ENCODE results near the gene EME2. TPM values are rescaled to one million over a fixed set of nuclear protein-coding genes. Genes with fewer than 3 reads are reported as not detected.

EME2 gene
- total RNA-seq, 2 donors from 2014 or later = 34.8 to 55.0 TPM

GRCh38 chr16:1740234-1740633 is 32.4 kb upstream of the EME2 start:
- no peak overlapping the region for H3K27ac Mint-ChIP-seq
- no peaks in the 10 kb centered on the region for H3K4me1 Mint-ChIP-seq (ENCODE audit: low read depth in 2 of 2)
- H3K27me3 Mint-ChIP-seq = no peaks in the 10 kb centered on the region
- ATAC-seq (peak in 1 of 2 donors; percentile 37), DNase-seq (ENCODE audit: low spot score) (no peak)
- no peaks in the 10 kb centered on the region for H3K9me3 Mint-ChIP-seq
- no peak overlapping the region for H3K4me3 Mint-ChIP-seq
- H3K36me3 Mint-ChIP-seq = no peaks in the 10 kb centered on the region

- ATAC-seq = no peak
- Mint-ChIP-seq H3K27ac (no peak overlapping the region), H3K9me3 (no peaks in the 10 kb centered on the region), H3K27me3 (no peaks in the 10 kb centered on the region), H3K4me3 (no peak overlapping the region), H3K36me3 (no peaks in the 10 kb centered on the region), H3K4me1 (ENCODE audit: low read depth in 2 of 2) (no peaks in the 10 kb centered on the region)
- DNase-seq (ENCODE audit: low spot score) = no peak
These were observed 31.7 kb upstream of the EME2 start for GRCh38 chr16:1740781-1741490.

GRCh38 chr16:1741553-1742165 is 31.0 kb upstream of the EME2 start:
- no peak for DNase-seq (ENCODE audit: low spot score)
- Mint-ChIP-seq H3K4me1 (ENCODE audit: low read depth in 2 of 2) (no peaks in the 10 kb centered on the region), H3K4me3 (no peak overlapping the region), H3K36me3 (no peaks in the 10 kb centered on the region), H3K27me3 (no peaks in the 10 kb centered on the region), H3K27ac (no peak overlapping the region), H3K9me3 (no peaks in the 10 kb centered on the region)
- peak in 1 of 2 donors; percentile 21 for ATAC-seq

GRCh38 chr16:1743376-1744337 is 29.0 kb upstream of the EME2 start:
- no peak overlapping the region for H3K4me3 Mint-ChIP-seq
- H3K27ac Mint-ChIP-seq = no peak overlapping the region
- DNase-seq (ENCODE audit: low spot score) (no peak), ATAC-seq (no peak)
- no peaks in the 10 kb centered on the region for H3K9me3 Mint-ChIP-seq
- no peaks in the 10 kb centered on the region for H3K27me3 Mint-ChIP-seq
- H3K4me1 Mint-ChIP-seq (ENCODE audit: low read depth in 2 of 2) = no peaks in the 10 kb centered on the region
- no peaks in the 10 kb centered on the region for H3K36me3 Mint-ChIP-seq

- Mint-ChIP-seq H3K4me3 (no peak overlapping the region), H3K4me1 (ENCODE audit: low read depth in 2 of 2) (no peaks in the 10 kb centered on the region), H3K27ac (no peak overlapping the region), H3K27me3 (no peaks in the 10 kb centered on the region), H3K36me3 (no peaks in the 10 kb centered on the region), H3K9me3 (no peaks in the 10 kb centered on the region)
- ATAC-seq = no peak
- DNase-seq (ENCODE audit: low spot score) = no peak
These were observed 28.2 kb upstream of the EME2 start for GRCh38 chr16:1744338-1744840.

GRCh38 chr16:1745181-1745899 is 27.3 kb upstream of the EME2 start:
- Mint-ChIP-seq H3K4me3 (no peak overlapping the region), H3K27ac (no peak overlapping the region), H3K36me3 (no peaks in the 10 kb centered on the region), H3K4me1 (ENCODE audit: low read depth in 2 of 2) (no peaks in the 10 kb centered on the region), H3K27me3 (no peaks in the 10 kb centered on the region), H3K9me3 (no peaks in the 10 kb centered on the region)
- ATAC-seq (no peak), DNase-seq (ENCODE audit: low spot score) (no peak)

- Mint-ChIP-seq H3K27ac (no peak overlapping the region), H3K4me3 (no peak overlapping the region), H3K4me1 (ENCODE audit: low read depth in 2 of 2) (no peaks in the 10 kb centered on the region), H3K27me3 (no peaks in the 10 kb centered on the region), H3K36me3 (no peaks in the 10 kb centered on the region), H3K9me3 (no peaks in the 10 kb centered on the region)
- ATAC-seq (no peak), DNase-seq (ENCODE audit: low spot score) (no peak)
These were observed 26.5 kb upstream of the EME2 start for GRCh38 chr16:1745900-1746692.

- Mint-ChIP-seq H3K9me3 (no peaks in the 10 kb centered on the region), H3K27me3 (no peaks in the 10 kb centered on the region), H3K4me1 (ENCODE audit: low read depth in 2 of 2) (no peaks in the 10 kb centered on the region), H3K4me3 (no peak overlapping the region), H3K27ac (no peak overlapping the region), H3K36me3 (no peaks in the 10 kb centered on the region)
- DNase-seq (ENCODE audit: low spot score) = no peak
- no peak for ATAC-seq
These were observed 25.9 kb upstream of the EME2 start for GRCh38 chr16:1746693-1747195.

GRCh38 chr16:1747934-1748333 is 24.7 kb upstream of the EME2 start:
- Mint-ChIP-seq H3K9me3 (no peaks in the 10 kb centered on the region), H3K4me1 (ENCODE audit: low read depth in 2 of 2) (no peaks in the 10 kb centered on the region), H3K27ac (no peak overlapping the region), H3K4me3 (no peak overlapping the region), H3K27me3 (no peaks in the 10 kb centered on the region), H3K36me3 (no peaks in the 10 kb centered on the region)
- ATAC-seq = no peak
- DNase-seq (ENCODE audit: low spot score) = no peak

- no peaks in the 10 kb centered on the region for H3K27me3 Mint-ChIP-seq
- no peak overlapping the region for H3K4me3 Mint-ChIP-seq
- H3K9me3 Mint-ChIP-seq = no peaks in the 10 kb centered on the region
- H3K4me1 Mint-ChIP-seq (ENCODE audit: low read depth in 2 of 2) = no peaks in the 10 kb centered on the region
- no peak overlapping the region for H3K27ac Mint-ChIP-seq
- DNase-seq (ENCODE audit: low spot score) (no peak), ATAC-seq (peak; percentile 18 to 43)
- H3K36me3 Mint-ChIP-seq = no peaks in the 10 kb centered on the region
These were observed 23.2 kb upstream of the EME2 start for GRCh38 chr16:1749152-1750117.

- Mint-ChIP-seq H3K27ac (no peak overlapping the region), H3K9me3 (no peaks in the 10 kb centered on the region), H3K36me3 (no peaks in the 10 kb centered on the region), H3K4me3 (no peak overlapping the region), H3K4me1 (ENCODE audit: low read depth in 2 of 2) (peaks cover 3 to 4% of the 10 kb centered on the region in 2 donors), H3K27me3 (no peaks in the 10 kb centered on the region)
- DNase-seq (ENCODE audit: low spot score) (no peak), ATAC-seq (no peak)
These were observed 20.7 kb upstream of the EME2 start for GRCh38 chr16:1751946-1752345.

- no peaks in the 10 kb centered on the region for H3K27me3 Mint-ChIP-seq
- H3K4me3 Mint-ChIP-seq = no peak overlapping the region
- ATAC-seq = no peak
- no peak for DNase-seq (ENCODE audit: low spot score)
- H3K4me1 Mint-ChIP-seq (ENCODE audit: low read depth in 2 of 2) = peaks cover 7 to 8% of the 10 kb centered on the region in 2 donors
- no peaks in the 10 kb centered on the region for H3K9me3 Mint-ChIP-seq
- no peaks in the 10 kb centered on the region for H3K36me3 Mint-ChIP-seq
- H3K27ac Mint-ChIP-seq = no peak overlapping the region
These were observed 19.8 kb upstream of the EME2 start for GRCh38 chr16:1752853-1753252.
